ENCODE data around the gene SMIM10L2A.

DNA sequence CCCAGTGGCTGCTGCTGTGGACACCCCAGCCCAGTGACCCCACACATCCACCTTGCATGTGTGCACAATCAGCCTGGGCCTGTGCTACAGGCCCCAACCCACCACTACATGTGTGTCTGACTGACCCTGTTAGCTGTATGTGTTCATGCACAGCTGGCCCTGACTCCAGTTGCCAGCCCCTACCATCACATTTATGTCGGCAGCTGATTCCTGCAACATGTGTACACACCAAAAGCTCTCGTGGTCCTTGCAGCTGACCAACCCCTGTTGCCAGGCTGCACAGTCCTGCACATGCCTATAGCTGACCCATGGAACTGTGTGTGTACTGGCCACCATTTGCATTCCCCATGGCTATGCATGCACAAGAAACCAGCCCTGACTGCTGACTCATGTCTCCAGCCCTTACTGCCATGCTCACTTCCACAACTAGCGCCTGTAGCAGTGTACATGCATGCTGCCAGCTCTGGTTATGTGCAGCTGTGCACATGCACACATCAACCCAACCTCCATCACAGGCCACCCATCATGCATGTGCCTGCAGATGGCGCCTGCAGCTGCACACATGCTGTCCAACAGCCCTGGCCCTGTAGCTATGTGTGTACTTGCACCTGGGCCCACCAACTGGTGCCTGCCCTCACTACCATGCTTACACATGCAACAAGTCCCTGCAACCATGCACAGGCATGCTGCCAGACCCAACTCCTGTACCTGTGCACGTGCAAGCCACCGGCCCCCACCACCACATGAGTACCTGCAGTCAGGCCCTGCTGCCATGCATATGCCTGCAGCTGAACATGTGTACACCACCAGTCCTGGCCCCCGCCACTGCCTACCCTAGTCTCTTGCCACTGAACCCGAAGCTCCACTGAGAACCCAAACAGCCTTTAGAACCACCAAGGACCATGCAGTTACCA lies 28.1 kb downstream of the SMIM10L2A start:
- TF ChIP-seq, protein P1, sequence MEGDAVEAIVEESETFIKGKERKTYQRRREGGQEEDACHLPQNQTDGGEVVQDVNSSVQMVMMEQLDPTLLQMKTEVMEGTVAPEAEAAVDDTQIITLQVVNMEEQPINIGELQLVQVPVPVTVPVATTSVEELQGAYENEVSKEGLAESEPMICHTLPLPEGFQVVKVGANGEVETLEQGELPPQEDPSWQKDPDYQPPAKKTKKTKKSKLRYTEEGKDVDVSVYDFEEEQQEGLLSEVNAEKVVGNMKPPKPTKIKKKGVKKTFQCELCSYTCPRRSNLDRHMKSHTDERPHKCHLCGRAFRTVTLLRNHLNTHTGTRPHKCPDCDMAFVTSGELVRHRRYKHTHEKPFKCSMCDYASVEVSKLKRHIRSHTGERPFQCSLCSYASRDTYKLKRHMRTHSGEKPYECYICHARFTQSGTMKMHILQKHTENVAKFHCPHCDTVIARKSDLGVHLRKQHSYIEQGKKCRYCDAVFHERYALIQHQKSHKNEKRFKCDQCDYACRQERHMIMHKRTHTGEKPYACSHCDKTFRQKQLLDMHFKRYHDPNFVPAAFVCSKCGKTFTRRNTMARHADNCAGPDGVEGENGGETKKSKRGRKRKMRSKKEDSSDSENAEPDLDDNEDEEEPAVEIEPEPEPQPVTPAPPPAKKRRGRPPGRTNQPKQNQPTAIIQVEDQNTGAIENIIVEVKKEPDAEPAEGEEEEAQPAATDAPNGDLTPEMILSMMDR (conservative IDR thresholded peaks at IDR 0.05 in 1 of 2, IDR thresholded peaks at IDR 0.05 in 1 of 2; ENCODE audit: low read depth in 1 of 2, low read length in 2 of 2), result no peak
- no peak for TF ChIP-seq EZH2 (IDR thresholded peaks at IDR 0.05; ENCODE audit: low read length, missing control alignments)

Data from fibroblast of lung (primary cell).